GM12878 (cell line): Measurements from ENCODE around the gene RANBP1. TPM values are rescaled to one million over a fixed set of nuclear protein-coding genes. Genes with fewer than 3 reads are reported as not detected.

Experiments used
- ATAC-seq: fragments of 200-7000 bp; cut with Tn5 transposase; 3 replicates; pipeline ENCODE4 v1.9.1; 2020; ENCODE audit warnings: mild to moderate bottlenecking, moderate library complexity
- BruUV-seq: library from RNA; stranded (reverse); fragments of 400-500 nt; replicated peaks from 2 replicates; lab custom pipeline; 2021; lab: Mats Ljungman, UMichigan
- CTCF ChIA-PET: fragments of 300-600 bp; sonication (Branson Sonifier 250); formaldehyde crosslinking; extraction: SDS; loops from one replicate; lab custom pipeline; 2021; ENCODE audit warnings: inconsistent platforms; lab: Yijun Ruan, JAX
- POLR2A ChIA-PET: fragments of 350-600 bp; formaldehyde crosslinking; extraction: SDS; loops from one replicate; lab custom pipeline; 2021; ENCODE audit warnings: inconsistent platforms; lab: Charles Lee
- RAD21 ChIA-PET: fragments of 300-600 bp; sonication (Branson Sonifier 250); formaldehyde crosslinking; loops from one replicate; lab custom pipeline; 2023; ENCODE audit warnings: antibody characterized with exemption; ENCODE audit not compliant: unreplicated experiment; lab: Charles Lee
- SMC1A ChIA-PET: fragments of 300-600 bp; sonication (Branson Sonifier 250); formaldehyde crosslinking; loops from one replicate; lab custom pipeline; 2023; ENCODE audit not compliant: unreplicated experiment, uncharacterized antibody; lab: Charles Lee
- DNase-seq: peaks from one replicate; pipeline ENCODE4 v3.0.0-alpha.2; 2011; ENCODE audit warnings: low read depth, low spot score
- FAIRE-seq: peaks from 3 replicates; lab custom pipeline; 2011; peaks lifted over from hg19 to GRCh38; lab: Jason Lieb, UNC
- H2AFZ ChIP-seq: 2 replicates; pipeline ENCODE4 v1.6.0; 2011; ENCODE audit warnings: low read depth, low read length, control low read depth; ENCODE audit not compliant: control insufficient read depth
- H3K27ac ChIP-seq: 2 replicates; pipeline ENCODE4 v1.5.1; 2011; ENCODE audit warnings: control low read depth; ENCODE audit not compliant: control insufficient read depth, insufficient read depth
- H3K27me3 ChIP-seq, 2 experiments: replicated peaks in 1 of 2; 2 replicates each; pipeline versions ENCODE4 v1.6.0 to v1.6.1; 2011; ENCODE audit warnings: low read length in 1 of 2; ENCODE audit not compliant: control insufficient read depth in 2 of 2, insufficient read depth in 2 of 2
- H3K36me3 ChIP-seq, 2 experiments: 2 replicates each; pipeline ENCODE4 v1.5.1; 2011; ENCODE audit warnings: low read length in 1 of 2; ENCODE audit not compliant: control insufficient read depth in 2 of 2, insufficient read depth in 2 of 2
- H3K4me1 ChIP-seq: 2 replicates; pipeline ENCODE4 v1.6.1; 2011; ENCODE audit warnings: mild to moderate bottlenecking, low read length, moderate library complexity, mixed read lengths; ENCODE audit not compliant: control insufficient read depth, insufficient read depth
- H3K4me2 ChIP-seq: 2 replicates; pipeline ENCODE4 v1.6.0; 2011; ENCODE audit warnings: control low read depth; ENCODE audit not compliant: control insufficient read depth, insufficient read depth
- H3K4me3 ChIP-seq: fragments of 200-600 bp; sonication (generic); 2 replicates; pipeline ENCODE4 v1.5.1; 2016
- H3K79me2 ChIP-seq: 2 replicates; pipeline ENCODE4 v1.6.0; 2011; ENCODE audit warnings: low read length; ENCODE audit not compliant: control insufficient read depth, insufficient read depth
- H3K9ac ChIP-seq: 2 replicates; pipeline ENCODE4 v1.8.0; 2011; ENCODE audit warnings: low read length, control low read depth, mixed read lengths; ENCODE audit not compliant: control insufficient read depth, insufficient read depth
- H3K9me3 ChIP-seq: replicated peaks from 3 replicates; pipeline ENCODE4 v1.5.1; 2011; ENCODE audit warnings: mild to moderate bottlenecking, low read length; ENCODE audit not compliant: control insufficient read depth, insufficient read depth
- H4K20me1 ChIP-seq: 2 replicates; pipeline ENCODE4 v1.6.0; 2011; ENCODE audit not compliant: control insufficient read depth, insufficient read depth
- E2F8 ChIP-seq: fragments of 450-650 bp; IDR thresholded peaks from 2 replicates; pipeline ENCODE4 v1.6.1; 2018; ENCODE audit warnings: mild to moderate bottlenecking, low read depth, moderate library complexity; ENCODE audit not compliant: partially characterized antibody
- IRF3 ChIP-seq: fragments of 450-650 bp; IDR thresholded peaks from 2 replicates; pipeline ENCODE4 v1.6.1; 2014; ENCODE audit warnings: mild to moderate bottlenecking
- POLR2A ChIP-seq: IDR thresholded peaks from 2 replicates; pipeline ENCODE4 v1.6.1; 2011; ENCODE audit warnings: low read depth, mild to moderate bottlenecking, low read length
- REST ChIP-seq: IDR thresholded peaks from 2 replicates; pipeline ENCODE4 v1.6.1; 2012; ENCODE audit warnings: mild to moderate bottlenecking, low read depth, low read length
- RUNX3 ChIP-seq: IDR thresholded peaks from 2 replicates; pipeline ENCODE4 v1.6.1; 2012; ENCODE audit warnings: low read length, inconsistent platforms
- TBL1XR1 ChIP-seq: IDR thresholded peaks from 2 replicates; pipeline ENCODE4 v1.6.1; 2012; ENCODE audit warnings: low read depth, low read length, improper control_type of control experiment
- YBX1 ChIP-seq: fragments of 450-650 bp; IDR thresholded peaks from 2 replicates; pipeline ENCODE4 v1.6.1; 2016; ENCODE audit warnings: antibody characterized with exemption
- ZZZ3 ChIP-seq: IDR thresholded peaks from 2 replicates; pipeline ENCODE4 v1.6.1; 2011; ENCODE audit warnings: low read depth; ENCODE audit not compliant: control insufficient read depth, insufficient read length
- WGBS: methylation state at CpG from one replicate; pipeline ENCODE4 v1.1.6; 2016; ENCODE audit warnings: low lambda C conversion rate; ENCODE audit not compliant: insufficient replicate concordance, insufficient coverage; ENCODE audit errors: missing lambda C conversion rate; 5-methylcytosine and 5-hydroxymethylcytosine counted together
- in situ Hi-C: fragments of 300-500 bp; cut with MboI; formaldehyde crosslinking; loops from 9 replicates; pipeline ENCODE4 v1.14.3; 2018; ENCODE audit warnings: mixed read lengths
- intact Hi-C: fragments of 100-400 bp; cut with micrococcal nuclease; formaldehyde crosslinking; loops from one replicate; pipeline ENCODE4 v1.14.2; 2022; ENCODE audit not compliant: unreplicated experiment
- polyA plus RNA-seq, 11 experiments: library from polyadenylated mRNA; depleted of rRNA in 4 of 11; unstranded in 6 of 11; stranded (reverse) in 5 of 11; fragments of >200 nt; fragmentation: Nextera tagmentation in 4 of 11; fragmentation: Illumina TruSeq in 1 of 11; extraction: Ambion mirVana in 4 of 11; extraction: Trizol in 1 of 11; gene quantifications; 1 replicate in 1 of 11; 2 replicates in 10 of 11; pipeline versions ENCODE4 v1.2.1 to v1.2.3, GENCODE V29; 2011 to 2016; ENCODE audit warnings: inconsistent platforms in 2 of 11, missing spikeins in 2 of 11, low read depth in 1 of 11
- total RNA-seq, 4 experiments: library from RNA; depleted of rRNA in 3 of 4; stranded (reverse); fragments of >200 nt in 3 of 4; fragmentation: Illumina TruSeq in 1 of 4; extraction: Trizol in 1 of 4; gene quantifications; 2 replicates each; pipeline versions ENCODE4 v1.2.1 to v1.2.3, GENCODE V29; 2013 to 2021

RANBP1 gene
- total and polyA plus RNA-seq, 10 of the 15 experiments (the other 5 are each of a cell fraction or from before 2014, with no cell fraction given): 55.3 to 808 (median 394) TPM

- Histone ChIP-seq H3K27me3 (no peaks in the 10 kb centered on the region), H4K20me1 (no peaks in the 10 kb centered on the region), H3K27ac (no peak overlapping the region), H3K9me3 (no peaks in the 10 kb centered on the region), H3K4me2 (no peak overlapping the region), H3K9ac (no peak overlapping the region), H3K36me3 (peaks cover 37 to 45% of the 10 kb centered on the region in 2 experiments), H2AFZ (no peak overlapping the region), H3K4me1 (peaks cover 6% of the 10 kb centered on the region), H3K79me2 (peaks cover 31% of the 10 kb centered on the region), H3K4me3 (no peak overlapping the region)
- ChIA-PET POLR2A (interaction anchor here (0.6 kb wide), 1 partner anchor 45 kb away, joined by 3 read pairs; no protein-coding TSS in a partner anchor), CTCF (no interaction called here), SMC1A (no interaction called here), RAD21 (no interaction called here)
- FAIRE-seq: no peak
- intact Hi-C loops (no loop called here), in situ Hi-C loops (no loop called here)
- TF ChIP-seq ZZZ3 (no peak), TBL1XR1 (no peak), YBX1 (no peak), POLR2A (peak; percentile 17), RUNX3 (no peak), IRF3 (no peak), E2F8 (no peak), REST (no peak)
- DNase-seq: no peak
- no peak for ATAC-seq
- WGBS: 51% methylated on average over 6 of the region's 11 CpGs
- BruUV-seq: no TSS peak
Measured at GRCh38 chr22:20124083-20124787, 8.3 kb downstream of the RANBP1 start.
